GM18868 (cell line): ENCODE data around the gene ABCC3.
"Not testable (repeated sequence)": the region's sequence is repeated elsewhere in the genome, so short reads cannot be mapped to it uniquely, and the experiment has no call there.

ENCODE experiments used
- ATAC-seq: cut with Tn5 transposase; IDR thresholded peaks from one replicate; pipeline ENCODE4 v1.9.1; 2021; ENCODE audit warnings: mild to moderate bottlenecking, moderate library complexity; ENCODE audit not compliant: unreplicated experiment

The ABCC3 gene

GRCh38 chr17:50697663-50698272 is 63.1 kb downstream of the ABCC3 start:
- no peak for ATAC-seq

DNA sequence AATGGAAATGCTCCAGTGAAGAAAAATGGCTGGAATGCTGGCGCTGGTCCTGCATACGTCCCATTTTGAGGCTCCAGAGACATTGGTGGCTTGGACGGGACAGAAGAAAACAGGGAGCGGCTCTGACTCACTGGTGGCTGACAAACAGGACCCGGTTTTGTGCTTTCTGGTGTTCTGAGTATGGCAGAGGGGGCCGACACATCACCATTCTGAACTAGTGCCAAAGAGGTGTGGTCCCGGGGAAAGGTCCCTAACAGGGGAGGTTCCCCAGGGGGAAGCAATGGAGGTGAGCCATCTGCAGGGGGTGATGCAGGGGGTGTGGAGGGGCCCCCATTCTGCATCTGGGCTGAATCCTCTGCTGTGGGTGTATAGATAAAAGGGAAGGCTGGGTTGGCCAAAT is 64.7 kb downstream of the ABCC3 start:
- ATAC-seq, result no peak

- ATAC-seq, result no peak
Observed at GRCh38 chr17:50703162-50703561, 68.5 kb downstream of the ABCC3 start.

GRCh38 chr17:50707289-50708049 is 72.8 kb downstream of the ABCC3 start, which contains the start of gene ANKRD40:
Gene ANKRD40 (minus strand): TSS chr17:50707914. CDS start chr17:50707654, 260 bp downstream.
- ATAC-seq, result peak; percentile 82

GRCh38 chr17:50708050-50709000 is 73.6 kb downstream of the ABCC3 start:
- no peak for ATAC-seq

GRCh38 chr17:50709053-50709452 is 74.4 kb downstream of the ABCC3 start:
- not testable (repeated sequence) for ATAC-seq

DNA sequence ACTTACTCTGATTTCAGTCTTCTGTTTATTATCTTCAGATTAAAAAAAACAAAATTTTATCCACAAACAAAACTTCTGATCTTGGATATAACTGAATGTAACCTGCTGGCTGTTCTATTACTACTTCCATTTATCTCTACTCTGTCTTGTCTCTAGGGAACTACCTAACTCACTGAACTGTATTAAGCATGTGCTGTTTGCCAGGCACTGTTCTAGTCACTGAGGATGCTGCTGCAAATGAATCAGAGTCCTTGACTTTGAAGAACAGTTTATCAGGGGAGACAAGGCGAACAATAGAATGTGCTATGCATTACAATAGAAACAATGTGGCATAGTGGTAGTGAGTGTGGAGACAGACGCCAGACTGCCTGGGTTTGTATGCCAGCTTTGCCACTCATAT is 75.3 kb downstream of the ABCC3 start:
- no peak for ATAC-seq

GRCh38 chr17:50710650-50711049 is 76.0 kb downstream of the ABCC3 start:
- ATAC-seq, result no peak

GRCh38 chr17:50712641-50713040 is 78.0 kb downstream of the ABCC3 start:
- ATAC-seq, result no peak

GRCh38 chr17:50715471-50715870 is 80.8 kb downstream of the ABCC3 start:
- ATAC-seq, result no peak

- ATAC-seq, result peak; percentile 92
Observed at GRCh38 chr17:50719144-50719923, 84.7 kb downstream of the ABCC3 start, which contains the start of gene LUC7L3. Gene LUC7L3 (plus strand): TSS chr17:50719603. CDS start chr17:50719733, 130 bp downstream.

DNA sequence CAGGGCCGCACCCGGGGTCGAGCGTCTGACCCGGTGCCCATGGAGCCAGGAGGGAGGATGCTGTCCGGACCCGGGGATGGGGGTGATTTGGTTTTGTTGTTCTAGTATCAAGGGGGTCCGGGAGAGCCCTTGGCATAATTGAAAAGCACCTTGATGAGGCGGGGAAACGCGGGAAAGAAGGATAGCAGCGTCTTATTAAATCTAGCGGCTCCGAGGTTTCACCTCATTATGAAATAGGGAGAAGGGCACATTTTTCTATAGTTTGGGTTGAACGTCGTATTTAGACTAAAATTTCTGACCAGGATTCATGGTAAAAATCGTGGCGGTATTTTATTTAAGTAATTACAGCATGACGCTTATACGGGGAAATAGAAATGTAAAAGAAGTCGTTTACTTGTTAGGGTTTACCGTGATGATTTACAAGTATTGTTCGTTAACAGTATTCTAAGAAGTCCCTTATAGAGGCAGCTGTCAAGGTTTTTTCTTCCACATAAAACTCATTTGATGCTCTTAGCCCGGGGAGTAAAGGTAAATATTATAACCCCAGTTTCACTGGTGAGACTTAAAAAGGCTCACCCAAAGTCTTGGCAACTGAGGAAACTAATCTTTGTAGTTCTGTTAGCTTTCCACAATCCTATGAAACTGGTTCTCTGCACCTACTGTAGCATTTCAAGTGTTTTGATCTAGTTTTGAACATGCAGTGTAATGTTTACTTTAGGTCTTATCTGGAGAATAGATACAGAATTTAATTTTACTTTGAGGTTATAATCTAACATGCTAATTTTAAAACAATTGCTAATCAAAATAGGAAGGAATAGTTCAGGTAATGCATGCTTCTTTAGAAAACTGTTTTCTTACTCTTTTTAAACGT is 85.5 kb downstream of the ABCC3 start:
- ATAC-seq, result no peak

GRCh38 chr17:50721194-50722010 is 86.7 kb downstream of the ABCC3 start:
- ATAC-seq, result no peak

DNA sequence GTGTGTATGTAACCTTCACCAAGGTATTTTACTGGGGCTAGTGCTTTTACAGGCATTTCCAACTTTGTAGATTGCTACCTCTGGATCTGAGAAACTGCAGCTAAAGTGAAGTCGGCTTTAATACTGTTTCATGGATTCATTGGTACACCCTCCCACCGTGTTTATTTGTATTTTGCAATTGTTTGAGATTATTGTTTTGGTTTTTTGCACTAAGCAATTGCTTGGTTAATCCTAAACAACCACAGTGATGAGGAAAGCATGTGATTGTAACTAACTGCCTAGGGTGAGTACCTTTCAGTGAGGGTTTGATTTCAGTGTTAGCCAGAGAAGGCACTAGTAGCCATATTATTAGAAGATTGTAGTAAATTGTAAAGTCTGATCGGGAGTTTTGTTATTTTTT is 88.1 kb downstream of the ABCC3 start:
- no peak for ATAC-seq

DNA sequence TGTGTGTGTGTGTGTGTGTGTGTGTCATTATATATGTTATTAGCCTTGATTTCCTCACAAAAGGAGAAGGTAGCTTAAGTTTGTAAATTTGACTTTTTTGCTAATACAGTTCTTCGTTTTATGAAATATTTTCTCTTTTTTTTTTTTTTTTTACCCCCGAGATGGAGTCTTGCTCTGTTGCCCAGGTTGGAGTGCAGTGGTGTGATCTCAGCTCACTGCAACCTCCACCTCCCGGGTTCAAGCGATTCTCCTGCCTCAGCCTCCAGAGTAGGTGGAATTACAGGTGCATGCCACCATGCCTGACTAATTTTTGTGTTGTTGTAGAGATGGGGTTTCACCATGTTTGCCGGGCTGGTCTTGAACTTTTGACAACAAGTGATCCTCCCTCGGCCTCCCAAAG is 89.9 kb downstream of the ABCC3 start:
- ATAC-seq, result not testable (repeated sequence)

DNA sequence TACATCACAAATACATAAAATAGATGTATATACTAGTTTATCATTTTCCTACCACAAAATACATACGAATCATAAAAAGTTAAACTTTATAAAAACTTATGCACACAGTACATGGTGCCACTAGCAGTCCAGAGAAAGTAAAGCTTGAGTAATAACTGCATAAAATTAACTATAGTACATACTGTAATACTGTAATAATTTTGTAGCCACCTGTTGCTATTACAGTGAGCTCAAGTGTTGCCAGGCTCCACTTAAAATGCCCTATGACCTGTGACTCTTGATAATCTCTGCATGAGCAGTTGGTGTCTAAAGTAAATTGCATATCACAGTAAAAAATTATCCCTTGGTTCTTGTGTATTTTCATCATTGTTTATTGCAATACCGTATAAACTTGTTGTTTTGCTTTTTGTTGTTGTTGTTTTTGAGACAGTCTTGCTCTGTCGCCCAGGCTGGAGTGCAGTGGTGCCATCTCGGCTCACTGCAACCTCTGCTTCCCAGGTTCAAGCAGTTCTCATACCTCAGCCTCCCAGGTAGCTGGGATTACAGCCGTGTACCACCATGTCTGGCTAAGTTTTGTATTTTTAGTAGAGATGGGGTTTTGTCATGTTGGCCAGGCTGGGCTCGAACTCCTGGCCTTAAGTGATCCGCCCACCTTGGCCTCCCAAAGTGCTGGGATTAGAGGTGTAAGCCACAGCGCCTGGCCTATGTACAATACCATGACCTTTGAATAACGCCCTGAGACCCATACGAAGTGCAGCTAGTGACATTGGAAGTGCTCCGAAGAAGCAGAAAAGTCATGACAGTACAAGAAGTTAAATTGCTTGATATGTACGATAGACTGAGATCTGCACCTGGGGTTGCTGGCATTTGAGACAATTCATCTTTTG is 91.3 kb downstream of the ABCC3 start:
- ATAC-seq, result no peak

DNA sequence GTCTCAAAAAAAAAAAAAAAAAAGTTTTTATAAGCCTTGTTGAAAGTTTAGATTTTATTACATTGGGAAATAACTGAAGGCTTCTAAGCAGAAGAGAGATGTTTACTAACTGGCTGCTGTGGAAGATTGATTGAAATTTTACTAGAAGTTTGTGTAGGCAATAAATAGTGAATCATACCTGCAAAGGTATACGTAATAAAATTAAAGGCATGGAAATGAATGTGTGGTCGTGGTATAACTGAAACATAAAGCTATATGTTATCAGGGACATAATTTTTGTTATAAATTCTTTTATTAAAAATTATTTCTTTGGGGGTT is 93.4 kb downstream of the ABCC3 start:
- no peak for ATAC-seq
